ENCODE results near the gene NKD1. TPM values are rescaled to one million over a fixed set of nuclear protein-coding genes. Genes with fewer than 3 reads are reported as not detected.

NKD1 gene
- total RNA-seq, 1 experiment from 2014 or later = 11.4 TPM

DNA sequence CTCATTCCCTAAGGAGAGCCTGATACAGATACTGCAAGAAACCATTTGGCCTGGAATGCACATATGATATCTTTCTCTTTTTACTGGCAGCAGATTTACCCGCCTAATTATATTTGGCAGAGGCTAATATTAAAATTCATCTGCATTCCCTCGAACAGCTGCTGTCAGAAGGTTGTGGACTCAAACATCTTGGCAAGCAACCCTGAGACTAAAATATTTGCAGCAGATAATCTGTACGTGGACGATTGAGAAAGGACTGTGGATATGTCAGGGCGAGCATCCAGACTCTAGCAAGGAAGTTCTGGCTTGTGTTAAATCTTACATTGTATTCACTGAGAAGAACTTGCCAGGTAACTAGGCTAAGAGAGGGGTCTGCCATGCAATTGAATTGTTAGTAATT, 67.7 kb downstream of the NKD1 start:
- Histone ChIP-seq H3K27me3 (ENCODE audit: insufficient read depth, low read length) (no peaks in the 10 kb centered on the region), H3K9ac (ENCODE audit: low read length) (no peak overlapping the region), H3K9me3 (ENCODE audit: control insufficient read depth in 1 of 2, insufficient read depth in 1 of 2, low read depth in 1 of 2, low read length in 2 of 2) (no peaks in the 10 kb centered on the region), H3K4me2 (ENCODE audit: low read length) (no peak overlapping the region), H4K20me1 (ENCODE audit: insufficient read depth) (no peaks in the 10 kb centered on the region), H3K36me3 (ENCODE audit: control insufficient read depth in 1 of 2, insufficient read depth in 2 of 2, low read length in 2 of 2) (no peaks in the 10 kb centered on the region), H3K79me2 (ENCODE audit: insufficient read depth, low read length) (no peaks in the 10 kb centered on the region), H3K9me2 (ENCODE audit: insufficient read depth) (no peaks in the 10 kb centered on the region), H2AFZ (ENCODE audit: low read depth, low read length, poor library complexity, severe bottlenecking) (no peak overlapping the region), H3K27ac (ENCODE audit: low read depth, low read length) (no peak overlapping the region), H3K4me1 (ENCODE audit: control insufficient read depth in 1 of 2, insufficient read depth in 2 of 2, low read length in 2 of 2) (peaks cover 9 to 25% of the 10 kb centered on the region in 2 experiments), H3K4me3 (replicated peaks in 1 of 2; ENCODE audit: low read depth in 1 of 2, low read length in 2 of 2) (no peak overlapping the region)
- POLR2A ChIA-PET = no interaction called here
- BruUV-seq (replicated peaks) = no TSS peak
- no peak for ATAC-seq
- intact Hi-C loops (cut with micrococcal nuclease) = no loop called here
- TF ChIP-seq EGR1 (IDR thresholded peaks at IDR 0.05; ENCODE audit: low read depth) = no peak
- DNase-seq (ENCODE audit: low read depth, low spot score) = no peak
- RAD21 ChIA-PET (ENCODE audit: low non-redundant PET in 1 of 2, low total read pairs in 2 of 2, uncharacterized antibody in 2 of 2, unreplicated experiment in 2 of 2) = no interaction called here
- CTCF ChIA-PET = no interaction called here

DNA sequence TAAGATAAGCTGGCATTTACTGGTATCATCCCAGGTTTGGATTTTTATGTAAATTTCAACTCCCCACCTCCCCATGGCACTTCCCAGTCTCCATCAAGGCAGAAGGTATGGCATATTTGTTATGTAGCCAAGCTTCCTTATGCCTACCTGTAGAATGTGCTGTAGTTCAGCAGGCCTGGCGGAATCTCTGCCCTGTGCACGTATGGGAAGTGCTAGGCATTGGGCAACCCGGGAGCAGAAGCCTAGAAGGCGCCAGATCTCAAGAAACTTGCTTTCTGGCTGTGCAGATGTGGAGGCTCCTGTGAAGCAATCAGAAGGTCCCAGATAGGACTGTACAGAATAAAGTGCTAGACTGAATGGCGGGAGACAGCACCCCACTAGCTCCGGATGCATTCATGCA, 68.2 kb downstream of the NKD1 start:
- Histone ChIP-seq H2AFZ (ENCODE audit: low read depth, low read length, poor library complexity, severe bottlenecking) (no peak overlapping the region), H3K27ac (ENCODE audit: low read depth, low read length) (no peak overlapping the region), H4K20me1 (ENCODE audit: insufficient read depth) (no peaks in the 10 kb centered on the region), H3K4me2 (ENCODE audit: low read length) (no peak overlapping the region), H3K4me3 (replicated peaks in 1 of 2; ENCODE audit: low read depth in 1 of 2, low read length in 2 of 2) (no peak overlapping the region), H3K79me2 (ENCODE audit: insufficient read depth, low read length) (no peaks in the 10 kb centered on the region), H3K4me1 (ENCODE audit: control insufficient read depth in 1 of 2, insufficient read depth in 2 of 2, low read length in 2 of 2) (peaks cover 9 to 20% of the 10 kb centered on the region in 2 experiments), H3K9ac (ENCODE audit: low read length) (no peak overlapping the region), H3K9me2 (ENCODE audit: insufficient read depth) (no peaks in the 10 kb centered on the region), H3K36me3 (ENCODE audit: control insufficient read depth in 1 of 2, insufficient read depth in 2 of 2, low read length in 2 of 2) (no peaks in the 10 kb centered on the region), H3K9me3 (ENCODE audit: control insufficient read depth in 1 of 2, insufficient read depth in 1 of 2, low read depth in 1 of 2, low read length in 2 of 2) (no peaks in the 10 kb centered on the region), H3K27me3 (ENCODE audit: insufficient read depth, low read length) (no peaks in the 10 kb centered on the region)
- intact Hi-C loops (cut with micrococcal nuclease) = no loop called here
- ATAC-seq (no peak; the same call in 1 of the 2 replicates), DNase-seq (ENCODE audit: low read depth, low spot score) (no peak)
- CTCF ChIA-PET = no interaction called here
- RAD21 ChIA-PET (ENCODE audit: low non-redundant PET in 1 of 2, low total read pairs in 2 of 2, uncharacterized antibody in 2 of 2, unreplicated experiment in 2 of 2) = no interaction called here
- TF ChIP-seq SIN3A (IDR thresholded peaks at IDR 0.05; ENCODE audit: low read depth) (no peak), SP1 (IDR thresholded peaks at IDR 0.05; ENCODE audit: low read depth) (no peak), JUND (IDR thresholded peaks at IDR 0.05) (no peak), CBX3 (IDR thresholded peaks at IDR 0.05; ENCODE audit: low read depth) (no peak), EZH2phosphoT487 (IDR thresholded peaks at IDR 0.05; ENCODE audit: borderline replicate concordance) (no peak), YY1 (IDR thresholded peaks at IDR 0.05; ENCODE audit: extremely low read depth, insufficient replicate concordance, low read depth, low read length) (no peak), SRF (IDR thresholded peaks at IDR 0.05; ENCODE audit: low read depth) (no peak), ZNF274 (IDR thresholded peaks at IDR 0.05; ENCODE audit: low read depth, low read length) (no peak), ELF1 (IDR thresholded peaks at IDR 0.05; ENCODE audit: borderline replicate concordance, low read depth) (no peak), EGR1 (IDR thresholded peaks at IDR 0.05; ENCODE audit: low read depth) (no peak), FOSL1 (IDR thresholded peaks at IDR 0.05; ENCODE audit: low read depth) (no peak), POLR2A (IDR thresholded peaks at IDR 0.05; ENCODE audit: borderline replicate concordance, extremely low read depth, insufficient read depth, insufficient read length) (no peak), POLR2AphosphoS5 (IDR thresholded peaks at IDR 0.05; ENCODE audit: low read depth, low read length) (no peak), RAD21 (IDR thresholded peaks at IDR 0.05; ENCODE audit: low read depth) (no peak), EZH2 (IDR thresholded peaks at IDR 0.05) (no peak)
- TF ChIP-seq, protein P1, sequence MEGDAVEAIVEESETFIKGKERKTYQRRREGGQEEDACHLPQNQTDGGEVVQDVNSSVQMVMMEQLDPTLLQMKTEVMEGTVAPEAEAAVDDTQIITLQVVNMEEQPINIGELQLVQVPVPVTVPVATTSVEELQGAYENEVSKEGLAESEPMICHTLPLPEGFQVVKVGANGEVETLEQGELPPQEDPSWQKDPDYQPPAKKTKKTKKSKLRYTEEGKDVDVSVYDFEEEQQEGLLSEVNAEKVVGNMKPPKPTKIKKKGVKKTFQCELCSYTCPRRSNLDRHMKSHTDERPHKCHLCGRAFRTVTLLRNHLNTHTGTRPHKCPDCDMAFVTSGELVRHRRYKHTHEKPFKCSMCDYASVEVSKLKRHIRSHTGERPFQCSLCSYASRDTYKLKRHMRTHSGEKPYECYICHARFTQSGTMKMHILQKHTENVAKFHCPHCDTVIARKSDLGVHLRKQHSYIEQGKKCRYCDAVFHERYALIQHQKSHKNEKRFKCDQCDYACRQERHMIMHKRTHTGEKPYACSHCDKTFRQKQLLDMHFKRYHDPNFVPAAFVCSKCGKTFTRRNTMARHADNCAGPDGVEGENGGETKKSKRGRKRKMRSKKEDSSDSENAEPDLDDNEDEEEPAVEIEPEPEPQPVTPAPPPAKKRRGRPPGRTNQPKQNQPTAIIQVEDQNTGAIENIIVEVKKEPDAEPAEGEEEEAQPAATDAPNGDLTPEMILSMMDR (IDR thresholded peaks at IDR 0.05 in 2 of 3, conservative IDR thresholded peaks at IDR 0.05 in 1 of 3; ENCODE audit: borderline replicate concordance in 1 of 3, insufficient read depth in 1 of 3, low read depth in 2 of 3, low read length in 2 of 3) = no peak
- TF ChIP-seq, protein P2, sequence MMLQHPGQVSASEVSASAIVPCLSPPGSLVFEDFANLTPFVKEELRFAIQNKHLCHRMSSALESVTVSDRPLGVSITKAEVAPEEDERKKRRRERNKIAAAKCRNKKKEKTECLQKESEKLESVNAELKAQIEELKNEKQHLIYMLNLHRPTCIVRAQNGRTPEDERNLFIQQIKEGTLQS (IDR thresholded peaks at IDR 0.05) = no peak
- BruUV-seq (replicated peaks) = no TSS peak
- POLR2A ChIA-PET = no interaction called here
